Inflammatory macrophage treated with lipopolysaccharide for 1 hour (primary cell): ENCODE results near the gene TMEM120B.
"Not testable (repeated sequence)": the region's sequence is repeated elsewhere in the genome, so short reads cannot be mapped to it uniquely, and the experiment has no call there.

Source experiments
- DNase-seq, 2 donors: peaks; one replicate each; pipeline ENCODE4 v3.0.0-alpha.2; 2020 to 2022

TMEM120B gene

GRCh38 chr12:121709478-121709961 is 3.0 kb upstream of the TMEM120B start:
- no peak for DNase-seq

- DNase-seq: no peak
These were observed 977 bp upstream of the TMEM120B start for GRCh38 chr12:121711361-121712189.

DNA sequence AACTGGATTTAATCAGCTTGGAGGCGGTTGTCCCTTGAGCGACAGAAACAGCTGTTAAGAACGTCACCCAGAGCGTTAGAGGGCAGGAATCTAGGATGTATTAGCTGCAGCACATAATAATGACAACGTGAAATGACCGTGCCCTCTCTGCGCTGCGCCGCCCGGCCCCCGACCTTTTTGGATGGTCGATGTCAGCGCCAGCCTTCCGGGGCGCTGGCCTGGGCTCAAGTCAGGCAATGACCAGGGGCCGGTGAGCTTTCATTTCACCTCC is 427 bp upstream of the TMEM120B start:
- DNase-seq: peak in 1 of 2 donors; percentile 31

- DNase-seq: no peak
These were observed 765 bp downstream of the TMEM120B start for GRCh38 chr12:121713257-121713777.

- DNase-seq: no peak
These were observed 1.2 kb downstream of the TMEM120B start for GRCh38 chr12:121713793-121714192.

DNA sequence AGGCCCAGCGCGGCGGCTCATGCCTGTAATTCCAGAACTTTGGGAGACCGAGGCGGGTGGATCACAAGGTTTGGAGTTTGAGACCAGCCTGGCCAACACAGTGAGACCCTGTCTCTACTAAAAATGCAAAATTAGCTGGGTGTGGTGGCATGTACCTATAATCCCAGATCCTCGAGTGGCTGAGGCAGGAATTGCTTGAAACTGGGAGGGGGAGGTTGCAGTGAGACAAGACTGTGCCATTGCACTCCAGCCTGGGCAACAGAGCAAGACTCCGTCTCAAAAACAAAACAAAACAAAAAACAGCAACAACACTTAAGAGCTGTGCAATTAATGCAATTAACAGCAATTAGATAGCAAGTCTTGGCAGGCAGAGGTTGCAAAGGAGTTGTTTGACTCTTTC is 2.5 kb downstream of the TMEM120B start:
- not testable (repeated sequence) for DNase-seq

DNA sequence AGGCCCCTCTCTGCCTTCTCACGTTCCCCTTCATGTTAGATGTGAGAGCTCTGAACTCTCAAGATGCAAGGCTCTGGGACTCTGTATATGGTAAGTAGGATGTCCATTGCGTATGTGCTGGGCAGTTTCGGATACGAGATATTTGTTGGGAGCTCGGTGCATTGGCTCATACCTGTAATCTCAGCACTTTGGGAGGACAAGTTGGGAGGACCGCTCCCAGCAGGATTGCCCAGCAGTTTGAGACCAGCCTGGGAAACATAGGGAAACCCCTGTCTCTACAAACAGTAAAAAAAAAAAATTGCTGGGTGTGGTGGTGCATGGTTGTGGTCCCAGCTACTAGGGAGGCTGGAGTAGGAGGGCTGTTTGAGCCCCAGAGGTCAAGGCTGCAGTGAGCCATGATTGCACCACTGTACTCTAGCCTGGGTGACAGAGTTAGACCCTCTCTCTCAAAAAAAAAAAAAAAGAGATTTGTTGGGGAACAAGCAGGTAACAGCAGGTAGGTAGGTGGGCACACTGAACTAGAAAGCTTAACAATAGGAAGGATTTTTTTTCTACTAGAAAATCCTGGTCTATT is 3.4 kb downstream of the TMEM120B start:
- DNase-seq: no peak

GRCh38 chr12:121717041-121717699 is 4.6 kb downstream of the TMEM120B start:
- DNase-seq: no peak

DNA sequence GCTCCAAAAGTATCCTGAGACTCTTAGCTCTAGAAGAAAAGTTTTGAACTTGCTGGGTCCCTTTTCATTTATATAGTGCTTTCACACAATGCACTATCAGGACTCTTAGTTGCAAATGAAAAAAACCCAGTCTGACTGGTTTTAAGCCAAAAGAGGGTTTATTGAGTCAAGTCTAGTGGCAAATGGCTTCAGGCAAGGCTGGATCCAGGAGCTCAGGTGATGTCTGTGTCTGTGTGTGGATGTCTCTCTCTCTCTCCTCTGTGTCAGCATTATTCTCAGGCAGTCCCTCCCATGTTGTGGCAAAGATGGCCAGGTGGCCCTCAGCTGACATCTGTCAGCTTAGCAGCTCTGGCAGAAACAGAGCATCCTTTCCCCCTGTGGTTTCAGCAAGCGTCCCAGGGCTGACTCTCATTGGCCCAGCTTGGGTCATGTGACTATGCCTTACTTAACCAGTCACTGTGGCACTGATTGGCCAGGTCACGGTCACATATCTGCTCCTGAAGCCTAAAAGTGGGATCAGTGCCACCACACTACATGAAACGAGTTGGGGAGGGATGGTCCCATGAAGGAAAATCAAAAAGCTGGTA is 6.2 kb downstream of the TMEM120B start:
- DNase-seq: no peak

DNA sequence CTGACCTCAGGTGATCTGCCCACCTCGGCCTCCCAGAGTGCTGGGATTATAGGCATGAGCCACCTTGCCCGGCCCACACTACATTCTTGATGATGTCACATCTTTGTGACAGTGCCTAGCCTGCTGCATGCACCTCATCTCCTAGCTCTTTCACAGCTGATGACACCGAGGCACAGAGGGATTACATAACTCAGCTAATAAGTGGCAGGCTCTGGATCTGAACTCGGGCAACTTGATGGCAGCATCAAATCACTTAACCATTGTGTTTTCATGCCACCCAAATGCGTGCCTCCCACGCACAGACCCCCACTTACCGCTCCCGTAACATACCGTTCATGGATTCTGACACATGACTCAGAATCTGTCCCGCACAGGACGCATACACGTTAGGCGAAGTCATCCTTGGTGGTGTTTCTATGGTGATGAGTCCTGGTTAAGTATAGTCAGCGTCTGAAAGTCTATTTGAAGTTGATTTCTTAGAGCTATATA is 7.4 kb downstream of the TMEM120B start:
- DNase-seq: peak in 1 of 2 donors; percentile 10

GRCh38 chr12:121720762-121721161 is 8.2 kb downstream of the TMEM120B start:
- DNase-seq: no peak

DNA sequence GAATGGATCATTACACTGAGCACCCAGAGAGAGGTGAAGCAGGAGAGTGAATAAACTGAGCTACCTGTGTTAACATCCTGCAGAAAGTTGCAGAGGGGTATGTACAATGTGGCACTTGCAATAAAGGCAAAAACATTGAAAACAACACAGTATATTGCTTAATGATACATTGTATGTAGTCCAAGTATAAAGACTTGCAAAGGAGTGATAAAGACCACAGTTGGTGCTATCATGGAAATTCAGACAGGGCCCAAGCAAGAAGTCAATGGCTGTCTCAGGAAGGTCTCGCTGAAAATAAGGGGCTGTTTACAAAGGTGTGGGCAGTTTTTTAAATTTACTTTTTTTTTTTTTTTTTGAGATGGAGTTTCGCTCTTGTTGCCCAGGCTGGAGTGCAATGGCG is 10.0 kb downstream of the TMEM120B start:
- DNase-seq: no peak

GRCh38 chr12:121723200-121723599 is 10.6 kb downstream of the TMEM120B start:
- DNase-seq: no peak

GRCh38 chr12:121724925-121725324 is 12.4 kb downstream of the TMEM120B start:
- no peak for DNase-seq

- no peak for DNase-seq
These were observed 12.9 kb downstream of the TMEM120B start for GRCh38 chr12:121725423-121725822.

GRCh38 chr12:121729021-121729420 is 16.5 kb downstream of the TMEM120B start:
- no peak for DNase-seq

- DNase-seq: no peak
These were observed 18.9 kb downstream of the TMEM120B start for GRCh38 chr12:121731473-121731872.

DNA sequence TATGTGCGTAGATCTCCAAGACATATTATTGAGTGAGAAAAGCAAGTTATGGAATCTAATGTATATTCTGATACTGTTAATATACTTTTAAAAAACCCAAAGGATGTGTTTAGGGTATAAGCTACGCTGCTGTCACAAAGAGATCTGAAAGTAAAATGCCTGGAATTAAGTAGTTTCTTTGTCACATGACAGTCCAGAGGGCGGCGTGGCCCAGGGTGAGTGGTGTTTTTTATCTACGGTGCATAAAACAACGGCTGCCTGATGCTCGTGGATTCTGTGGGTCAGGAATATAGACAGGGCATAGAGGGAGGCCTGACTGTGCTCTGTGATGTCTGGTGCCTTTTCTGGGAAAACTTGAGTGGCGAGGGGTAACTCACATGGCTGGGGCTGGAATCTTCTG is 21.3 kb downstream of the TMEM120B start:
- DNase-seq: no peak

DNA sequence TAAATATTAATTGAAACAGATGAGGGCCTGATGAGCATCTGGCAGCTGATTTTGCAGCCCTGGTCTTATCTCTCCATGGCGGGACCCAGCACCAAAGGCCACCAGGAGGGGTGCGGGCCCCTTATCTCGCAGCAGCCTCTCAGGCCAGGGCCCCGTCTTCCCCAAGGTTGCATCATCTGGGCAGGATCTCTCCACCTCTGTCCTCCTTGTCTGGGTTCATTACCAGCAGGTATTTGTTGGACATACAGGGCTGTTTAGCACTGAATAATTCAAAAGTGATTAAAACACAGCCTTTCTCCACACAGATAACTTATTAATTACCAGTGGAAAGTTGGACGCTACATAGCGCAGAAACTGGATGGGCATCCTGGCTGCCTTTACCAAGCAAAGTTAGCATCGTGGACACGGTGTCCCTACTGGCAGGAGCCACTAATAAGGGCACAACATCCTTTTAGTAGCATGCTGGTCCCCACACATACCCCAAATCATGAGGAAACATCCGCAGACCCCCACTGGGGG is 25.8 kb downstream of the TMEM120B start:
- DNase-seq: no peak

DNA sequence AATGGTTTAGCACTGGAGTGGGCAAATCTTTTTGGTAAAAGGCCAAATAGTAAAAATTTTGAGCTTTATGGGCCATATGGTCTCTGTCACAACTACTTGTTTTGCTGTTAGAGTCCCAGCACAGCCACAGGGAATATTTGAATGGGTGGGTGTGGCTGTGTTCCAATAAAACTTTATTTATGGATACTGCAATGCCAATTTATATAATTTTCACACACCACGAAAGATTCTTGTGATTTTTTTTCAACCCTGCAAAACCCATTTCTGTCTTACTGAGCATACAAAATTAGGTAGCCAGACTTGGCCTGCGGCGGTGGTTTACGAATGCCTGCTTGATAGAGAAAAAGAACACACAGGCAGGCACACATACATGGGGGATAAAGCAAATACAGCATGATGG is 28.3 kb downstream of the TMEM120B start:
- DNase-seq: no peak

GRCh38 chr12:121741743-121742142 is 29.2 kb downstream of the TMEM120B start:
- DNase-seq: peak; percentile 19 to 49

DNA sequence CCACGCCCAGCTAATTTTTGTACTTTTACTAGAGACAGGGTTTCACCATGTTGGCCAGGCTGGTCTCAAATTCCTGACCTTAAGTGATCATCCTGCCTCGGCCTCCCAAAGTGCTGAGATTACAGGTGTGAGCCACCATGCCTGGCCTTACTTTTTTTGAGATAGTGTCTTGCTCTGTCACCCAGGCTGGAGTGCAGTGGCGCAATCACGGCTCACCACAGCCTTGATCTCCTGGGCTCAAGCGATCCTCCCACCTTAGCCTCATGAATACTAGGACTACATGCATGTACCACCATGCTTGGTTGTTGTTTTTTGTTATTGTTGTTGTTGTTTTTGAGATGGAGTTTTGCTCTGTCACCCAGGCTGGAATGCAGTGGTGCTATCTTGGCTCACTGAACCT is 33.0 kb downstream of the TMEM120B start:
- not testable (repeated sequence) for DNase-seq

DNA sequence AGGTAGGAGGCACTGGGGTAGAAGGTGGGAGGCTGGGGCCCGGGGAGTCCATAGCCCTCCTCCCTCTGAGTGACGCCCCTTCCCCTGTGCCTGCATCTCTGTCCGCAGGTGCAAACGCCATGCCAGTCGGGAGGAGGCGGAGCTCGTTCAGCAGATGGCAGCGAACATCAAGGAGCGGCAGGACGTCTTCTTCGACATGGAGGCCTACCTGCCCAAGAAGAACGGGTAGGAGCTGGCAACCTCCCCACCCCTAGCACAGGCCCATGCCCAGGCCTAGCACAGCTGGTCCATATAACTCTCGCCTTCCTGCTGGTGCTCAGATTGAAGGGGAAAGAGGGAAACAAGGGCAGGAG is 35.6 kb downstream of the TMEM120B start:
- no peak for DNase-seq
